HG03159 (cell line): ENCODE results near the gene MALT1.
"Not testable (repeated sequence)": the region's sequence is repeated elsewhere in the genome, so short reads cannot be mapped to it uniquely, and the experiment has no call there.

ENCODE experiments used
- ATAC-seq: cut with Tn5 transposase; IDR thresholded peaks from one replicate; pipeline ENCODE4 v1.9.1; 2021; ENCODE audit warnings: mild to moderate bottlenecking, moderate library complexity; ENCODE audit not compliant: unreplicated experiment

MALT1 gene

DNA sequence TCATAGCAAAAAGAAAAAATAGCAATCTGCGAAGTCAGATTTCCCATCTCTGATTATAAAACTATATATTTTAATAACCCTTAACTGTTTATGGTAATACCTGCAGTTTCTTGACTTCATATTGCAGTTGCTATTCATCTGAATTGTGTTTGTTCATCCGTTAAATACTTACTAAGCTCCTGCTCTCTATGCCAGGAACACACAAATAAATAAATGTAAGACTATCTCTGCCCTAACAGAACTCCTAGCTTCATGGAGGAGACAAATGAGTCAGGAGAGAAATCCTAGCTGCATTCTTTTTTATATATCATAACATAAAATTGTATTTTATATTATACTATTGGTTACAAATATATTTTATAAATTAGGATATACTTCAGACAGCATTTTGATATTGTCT, 61.2 kb downstream of the MALT1 start:
- ATAC-seq: no peak

GRCh38 chr18:58733866-58734265, 62.6 kb downstream of the MALT1 start:
- ATAC-seq: no peak

DNA sequence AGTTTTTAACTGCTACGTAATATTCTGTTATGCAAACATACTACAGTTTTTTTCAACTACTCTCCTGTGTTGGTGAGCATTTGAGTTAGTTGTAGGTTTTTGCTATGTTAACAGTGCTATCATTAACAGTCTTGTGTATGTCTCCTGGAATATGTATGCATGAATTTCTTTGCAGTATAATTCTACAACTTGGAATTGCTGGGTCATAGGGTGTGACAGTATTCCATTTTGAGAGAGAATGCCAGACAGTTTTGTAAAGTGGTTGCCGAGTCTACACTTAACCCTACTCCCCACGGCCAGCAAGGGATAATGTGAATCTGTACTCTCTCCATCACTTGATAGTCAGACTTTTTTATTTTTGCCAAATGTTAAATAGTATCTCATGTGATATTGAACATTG, 67.1 kb downstream of the MALT1 start:
- ATAC-seq: no peak

DNA sequence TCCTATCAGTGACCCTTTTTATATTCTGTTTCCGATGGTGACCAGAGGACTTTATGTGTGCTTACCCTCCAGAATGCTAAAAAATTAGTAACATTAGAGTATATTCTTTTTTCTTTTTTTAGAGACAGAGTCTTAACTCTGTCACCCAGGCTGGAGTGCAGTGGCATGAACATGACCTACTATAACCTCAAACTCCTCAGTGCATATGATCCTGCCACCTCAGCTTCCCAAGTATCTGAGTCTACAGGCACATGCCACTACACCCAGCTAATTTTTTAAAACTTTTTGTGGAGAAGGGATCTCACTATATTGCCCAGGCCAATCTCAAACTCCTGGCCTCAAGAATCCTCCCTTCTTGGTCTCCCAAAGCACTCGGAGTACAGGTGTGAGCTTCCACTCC, 74.6 kb downstream of the MALT1 start:
- ATAC-seq: no peak

DNA sequence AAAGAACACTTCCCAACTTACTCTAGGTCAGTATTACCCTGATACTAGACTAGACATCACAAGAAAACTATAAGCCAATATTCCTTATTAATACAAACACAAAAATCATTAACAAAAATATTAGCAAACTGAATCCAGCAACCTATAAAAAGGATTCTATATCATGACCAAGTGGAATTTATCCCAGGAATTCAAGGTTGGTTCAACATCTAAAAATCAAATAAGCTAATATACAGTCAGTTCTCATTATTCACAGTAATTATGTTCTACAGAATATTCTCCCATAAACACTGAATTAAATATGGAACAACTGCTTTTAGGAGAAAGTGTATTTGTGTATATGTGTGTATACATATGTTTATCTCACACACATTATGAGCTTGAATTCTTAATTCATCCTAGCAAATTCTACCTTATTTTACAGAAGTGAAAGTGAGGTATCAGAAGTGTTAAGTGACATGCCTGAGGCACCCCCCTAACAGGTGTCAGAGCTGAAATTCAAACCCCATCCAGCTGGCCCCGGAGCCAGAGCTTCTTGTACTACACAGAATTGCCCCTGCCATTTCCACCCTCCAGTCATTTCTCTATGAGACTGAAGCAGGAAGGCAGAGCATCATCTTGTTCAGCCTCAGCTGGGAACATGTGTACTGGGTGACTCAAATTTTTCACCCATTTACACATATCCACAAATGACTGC, 77.8 kb downstream of the MALT1 start:
- no peak for ATAC-seq

DNA sequence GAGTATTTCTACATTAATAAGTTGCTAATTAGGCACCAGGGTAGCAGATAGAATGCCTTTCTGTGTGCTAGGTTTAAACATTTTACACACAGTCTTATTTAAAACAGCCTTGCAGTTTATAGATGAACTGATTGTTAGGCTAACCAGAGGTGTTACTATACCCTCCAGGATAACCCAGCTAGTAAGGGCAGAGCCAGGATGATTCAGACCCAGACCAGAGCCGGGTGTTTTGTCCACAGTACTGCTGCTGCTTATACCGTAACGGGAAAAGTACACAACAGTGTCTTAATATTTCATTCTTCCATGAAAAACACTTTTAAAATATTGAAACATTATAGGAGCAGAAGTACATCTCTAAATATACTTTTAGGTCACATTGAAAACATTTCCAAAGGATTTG, 82.7 kb downstream of the MALT1 start:
- ATAC-seq: no peak

DNA sequence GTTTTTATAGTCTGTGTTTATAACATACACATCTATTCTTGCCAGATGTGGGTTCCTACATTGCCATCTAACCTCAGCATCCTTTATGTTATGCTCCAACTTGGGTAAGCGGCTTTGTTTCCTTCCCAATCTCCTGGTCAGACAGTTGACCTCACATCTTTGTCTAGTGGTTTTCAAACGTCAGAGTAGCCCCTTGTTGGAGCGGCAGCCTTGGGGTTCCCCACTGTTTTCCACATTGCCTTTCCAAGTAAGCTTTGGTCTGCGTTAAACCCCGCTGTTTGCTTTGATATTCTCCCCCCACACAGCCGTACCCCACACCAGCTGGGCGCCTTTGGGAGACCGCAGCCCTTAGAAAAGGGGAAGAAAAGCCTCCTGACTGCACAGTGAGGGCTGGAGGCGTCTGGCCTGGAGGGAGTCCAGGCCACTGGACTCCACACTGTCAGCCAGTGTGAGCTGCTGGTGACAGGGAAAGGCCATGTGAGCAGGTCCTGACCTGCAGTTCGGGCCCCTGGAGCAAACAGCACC, 83.3 kb downstream of the MALT1 start:
- no peak for ATAC-seq

- no peak for ATAC-seq
These were observed 84.2 kb downstream of the MALT1 start for GRCh38 chr18:58755304-58756010.

DNA sequence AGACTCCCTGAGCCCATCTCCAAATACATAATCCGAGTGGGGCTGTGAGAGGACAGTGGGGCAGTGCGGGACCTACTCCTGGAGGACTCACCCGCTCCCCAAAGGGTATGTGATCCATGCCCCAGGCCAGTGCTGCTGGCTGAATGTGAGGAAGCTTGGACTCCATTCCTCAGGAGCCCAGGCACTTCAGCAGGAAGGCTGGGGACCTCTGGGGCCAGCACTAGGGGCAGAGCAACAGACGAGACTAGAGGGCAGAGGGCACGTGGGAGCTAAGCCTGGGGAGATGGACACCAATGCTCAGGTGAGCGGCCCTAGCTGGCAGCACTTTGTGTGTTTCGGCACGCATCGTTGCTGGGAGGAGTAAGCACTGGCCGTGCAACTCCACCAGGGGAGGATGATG, 84.9 kb downstream of the MALT1 start:
- no peak for ATAC-seq

DNA sequence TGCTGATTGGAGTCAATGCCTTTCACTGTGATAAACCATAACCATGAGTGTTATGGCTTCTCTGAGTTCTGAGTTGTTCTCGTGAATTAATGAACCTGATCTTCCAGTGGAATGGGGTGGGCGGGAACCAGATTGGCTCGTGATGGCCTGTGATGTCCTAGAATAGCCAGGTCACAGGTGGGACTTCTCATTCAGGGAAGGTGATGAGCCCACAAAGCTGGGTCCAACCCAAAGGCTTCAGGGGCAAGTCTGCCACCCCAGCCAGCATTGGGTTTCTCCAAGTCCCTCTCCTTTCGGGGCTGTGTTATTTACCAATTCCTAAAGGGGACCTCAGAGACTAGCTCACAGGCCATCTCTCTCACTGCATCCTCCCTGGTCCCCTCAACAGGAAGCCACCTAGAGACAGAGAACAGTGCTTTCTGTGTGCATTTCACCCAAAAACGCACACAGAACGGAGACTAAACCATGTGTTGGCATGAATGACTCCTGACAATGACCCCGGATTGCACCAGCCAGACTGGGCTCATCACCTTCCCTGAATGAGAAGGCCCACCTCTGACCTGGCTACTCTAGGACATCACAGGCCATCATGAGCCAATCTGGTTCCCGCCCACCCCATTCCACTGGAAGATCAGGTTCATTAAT, 85.5 kb downstream of the MALT1 start:
- no peak for ATAC-seq

DNA sequence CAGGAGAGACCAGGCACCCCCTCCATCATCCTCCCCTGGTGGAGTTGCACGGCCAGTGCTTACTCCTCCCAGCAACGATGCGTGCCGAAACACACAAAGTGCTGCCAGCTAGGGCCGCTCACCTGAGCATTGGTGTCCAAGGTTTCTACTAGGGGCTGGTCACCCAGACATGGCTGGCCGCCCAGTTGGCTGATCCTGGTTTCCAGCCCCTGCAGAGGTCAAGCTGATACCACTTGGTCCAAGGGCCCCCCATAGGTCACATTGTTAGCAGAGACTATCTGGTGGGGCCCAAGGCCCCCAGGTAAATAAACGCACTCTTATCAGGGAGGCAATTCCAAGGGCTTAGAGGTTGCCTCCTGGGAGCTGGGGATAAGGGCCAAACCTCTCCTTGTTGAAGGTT, 86.1 kb downstream of the MALT1 start:
- not testable (repeated sequence) for ATAC-seq

DNA sequence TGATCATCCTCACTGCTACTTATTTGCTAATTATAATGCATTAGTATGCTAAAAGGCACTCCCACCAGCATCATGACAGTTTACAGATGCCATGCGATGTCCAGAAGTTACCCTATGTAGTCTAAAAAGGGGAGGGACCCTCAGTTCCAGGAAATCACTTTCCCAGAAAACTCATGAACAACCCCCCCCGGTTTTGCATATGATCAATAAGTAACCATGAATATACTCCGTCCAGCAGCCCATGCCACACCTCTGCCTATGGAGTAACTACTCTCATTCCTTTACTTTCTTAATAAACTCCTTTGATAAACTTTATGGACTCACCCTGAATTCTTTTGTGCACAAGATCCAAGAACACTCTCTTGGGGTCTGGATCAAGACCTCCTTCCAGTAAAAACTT, 86.8 kb downstream of the MALT1 start:
- no peak for ATAC-seq

DNA sequence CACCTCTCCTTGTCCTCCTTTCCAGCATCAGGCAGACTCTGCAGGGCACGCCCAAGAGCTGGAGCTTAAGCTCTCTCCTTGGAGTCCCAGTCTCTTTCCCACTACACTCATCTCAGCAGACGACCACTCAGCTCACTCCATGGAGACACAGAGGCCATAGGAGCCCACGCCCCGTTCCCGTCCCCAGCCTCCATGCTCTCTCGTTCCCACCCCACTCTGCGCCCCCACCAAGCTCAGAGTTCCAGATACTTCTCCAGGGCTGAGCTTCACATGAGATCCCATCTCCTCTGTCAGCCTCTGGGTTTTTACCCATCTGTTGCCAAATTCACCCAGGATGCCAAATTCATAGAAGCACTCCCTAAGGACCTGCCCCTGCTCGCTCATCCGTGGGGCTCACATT, 87.3 kb downstream of the MALT1 start:
- ATAC-seq: no peak

GRCh38 chr18:58761241-58761969, 90.1 kb downstream of the MALT1 start:
- peak; percentile 68 for ATAC-seq

DNA sequence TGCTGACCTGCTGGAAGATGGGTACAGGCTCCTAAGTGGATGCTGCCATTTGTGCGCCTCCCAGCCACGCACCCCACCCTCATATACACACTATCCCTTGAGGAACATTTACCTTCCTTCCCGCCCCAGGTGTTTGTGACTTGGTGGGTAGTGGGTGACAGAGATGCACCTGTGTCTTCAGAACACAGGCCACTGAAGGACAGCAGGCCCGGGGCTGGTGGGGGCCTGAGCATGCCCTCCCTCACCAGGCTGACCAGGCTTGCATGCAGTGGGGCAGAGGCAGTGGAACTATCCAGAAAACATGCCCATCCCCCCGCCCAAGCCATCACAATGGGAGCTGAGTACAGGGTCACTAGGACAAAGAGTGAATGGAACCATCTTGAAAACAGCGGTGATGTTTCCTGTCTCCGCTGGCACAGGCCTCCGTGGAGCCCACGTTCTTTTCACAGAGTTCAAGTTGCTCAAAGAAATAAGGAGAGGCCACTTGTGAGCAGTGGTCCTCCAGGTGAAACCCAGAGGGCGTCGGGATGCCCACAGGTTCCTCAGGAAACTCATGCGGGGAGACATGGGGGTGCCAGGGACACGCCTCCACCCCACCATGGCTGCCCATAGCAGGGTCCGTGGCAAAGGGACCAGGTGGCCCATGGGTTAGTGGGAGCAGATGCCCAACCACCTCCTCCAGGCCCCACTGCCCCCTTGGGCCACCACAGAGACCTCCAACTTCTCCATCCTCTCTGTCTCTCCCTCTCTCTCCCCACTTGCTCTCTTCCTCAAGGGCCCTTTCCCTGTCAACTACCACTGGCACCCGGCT, 90.9 kb downstream of the MALT1 start:
- ATAC-seq: peak; percentile 1

- no peak for ATAC-seq
These were observed 91.5 kb downstream of the MALT1 start for GRCh38 chr18:58762781-58763171.

DNA sequence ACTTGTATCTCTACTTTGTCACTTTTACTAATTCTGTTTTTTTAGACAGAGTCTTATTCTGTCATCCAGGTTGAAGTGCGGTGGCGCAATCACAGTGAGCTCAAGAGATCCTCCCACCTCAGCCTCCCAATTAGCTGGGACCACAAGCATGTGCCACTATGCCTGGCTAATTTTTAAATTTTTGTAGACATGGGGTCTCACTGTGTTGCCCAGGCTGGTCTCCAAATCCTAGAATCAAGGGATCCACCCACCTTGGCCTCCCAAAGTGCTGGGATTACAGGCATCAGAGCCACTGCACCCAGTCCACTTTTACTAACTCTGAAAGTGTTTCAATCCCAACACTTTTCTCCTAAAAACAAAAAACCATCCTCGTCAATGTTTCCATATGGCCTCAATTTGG, 94.9 kb downstream of the MALT1 start:
- ATAC-seq: no peak

- ATAC-seq: no peak
These were observed 95.7 kb downstream of the MALT1 start for GRCh38 chr18:58766946-58767345.

GRCh38 chr18:58768293-58768974, 97.2 kb downstream of the MALT1 start:
- ATAC-seq: peak; percentile 75

DNA sequence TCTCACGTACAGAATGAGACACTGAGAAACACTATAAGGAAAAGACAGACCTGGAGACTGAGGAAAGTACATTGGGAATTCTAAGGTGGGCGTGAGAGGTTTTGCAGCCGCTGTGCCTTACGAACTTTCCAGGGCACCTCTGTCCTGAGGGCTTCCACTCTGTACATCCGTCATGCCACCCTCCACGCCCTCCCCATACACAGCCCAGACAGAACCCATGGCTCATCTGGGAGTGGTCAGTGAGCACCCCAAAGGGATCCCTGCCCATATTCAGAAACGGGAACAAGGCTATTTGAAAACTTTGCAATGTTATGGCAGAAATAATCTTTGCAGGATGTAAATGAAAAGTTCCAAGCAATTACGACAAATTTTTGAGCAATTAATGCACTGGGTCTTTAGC, 98.1 kb downstream of the MALT1 start:
- no peak for ATAC-seq
